Measurements from ENCODE around the gene ZSCAN30. TPM values are rescaled to one million over a fixed set of nuclear protein-coding genes. Genes with fewer than 3 reads are reported as not detected.

Gene ZSCAN30
- total RNA-seq, 1 experiment from 2014 or later, result 12.1 TPM

- no peak for DNase-seq (ENCODE audit: low read depth, low spot score)
- CTCF ChIA-PET, result no interaction called here
- Histone ChIP-seq H3K27me3 (ENCODE audit: control insufficient read depth, insufficient read depth, low read length) (no peaks in the 10 kb centered on the region), H3K9me3 (ENCODE audit: control insufficient read depth, insufficient read depth, low read depth, low read length) (peaks cover 31% of the 10 kb centered on the region), H3K36me3 (ENCODE audit: control insufficient read depth, insufficient read depth, low read length) (peaks cover 4% of the 10 kb centered on the region; the same call in 1 of the 2 replicates), H3K27ac (ENCODE audit: low read length) (no peak overlapping the region), H3K4me1 (ENCODE audit: control insufficient read depth, insufficient read depth, low read length) (no peaks in the 10 kb centered on the region), H3K4me3 (ENCODE audit: low read depth in 2 of 2, low read length in 2 of 2) (no peak overlapping the region)
- no peak for ATAC-seq
- POLR2A ChIA-PET, result no interaction called here
- TF ChIP-seq, protein P1, sequence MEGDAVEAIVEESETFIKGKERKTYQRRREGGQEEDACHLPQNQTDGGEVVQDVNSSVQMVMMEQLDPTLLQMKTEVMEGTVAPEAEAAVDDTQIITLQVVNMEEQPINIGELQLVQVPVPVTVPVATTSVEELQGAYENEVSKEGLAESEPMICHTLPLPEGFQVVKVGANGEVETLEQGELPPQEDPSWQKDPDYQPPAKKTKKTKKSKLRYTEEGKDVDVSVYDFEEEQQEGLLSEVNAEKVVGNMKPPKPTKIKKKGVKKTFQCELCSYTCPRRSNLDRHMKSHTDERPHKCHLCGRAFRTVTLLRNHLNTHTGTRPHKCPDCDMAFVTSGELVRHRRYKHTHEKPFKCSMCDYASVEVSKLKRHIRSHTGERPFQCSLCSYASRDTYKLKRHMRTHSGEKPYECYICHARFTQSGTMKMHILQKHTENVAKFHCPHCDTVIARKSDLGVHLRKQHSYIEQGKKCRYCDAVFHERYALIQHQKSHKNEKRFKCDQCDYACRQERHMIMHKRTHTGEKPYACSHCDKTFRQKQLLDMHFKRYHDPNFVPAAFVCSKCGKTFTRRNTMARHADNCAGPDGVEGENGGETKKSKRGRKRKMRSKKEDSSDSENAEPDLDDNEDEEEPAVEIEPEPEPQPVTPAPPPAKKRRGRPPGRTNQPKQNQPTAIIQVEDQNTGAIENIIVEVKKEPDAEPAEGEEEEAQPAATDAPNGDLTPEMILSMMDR (IDR thresholded peaks at IDR 0.05), result no peak
- TF ChIP-seq SIN3A (IDR thresholded peaks at IDR 0.05; ENCODE audit: borderline replicate concordance, insufficient read depth, low read depth, low read length) (no peak), POLR2AphosphoS5 (IDR thresholded peaks at IDR 0.05; ENCODE audit: low read depth, low read length) (no peak), TCF7L2 (IDR thresholded peaks at IDR 0.05; ENCODE audit: low read depth, low read length) (no peak), REST (IDR thresholded peaks at IDR 0.05; ENCODE audit: insufficient read depth in 1 of 2, low read depth in 2 of 2, low read length in 1 of 2) (no peak)
- no TSS peak for BruUV-seq (replicated peaks)
- intact Hi-C loops (cut with micrococcal nuclease; ENCODE audit: unreplicated experiment), result no loop called here
- in situ Hi-C loops (cut with HindIII; ENCODE audit: low pct_unique_long_range_greater_than_20kb, low sequenced_read_pairs), result no loop called here
Measured at GRCh38 chr18:35284841-35285240, 5.2 kb downstream of the ZSCAN30 start.

DNA sequence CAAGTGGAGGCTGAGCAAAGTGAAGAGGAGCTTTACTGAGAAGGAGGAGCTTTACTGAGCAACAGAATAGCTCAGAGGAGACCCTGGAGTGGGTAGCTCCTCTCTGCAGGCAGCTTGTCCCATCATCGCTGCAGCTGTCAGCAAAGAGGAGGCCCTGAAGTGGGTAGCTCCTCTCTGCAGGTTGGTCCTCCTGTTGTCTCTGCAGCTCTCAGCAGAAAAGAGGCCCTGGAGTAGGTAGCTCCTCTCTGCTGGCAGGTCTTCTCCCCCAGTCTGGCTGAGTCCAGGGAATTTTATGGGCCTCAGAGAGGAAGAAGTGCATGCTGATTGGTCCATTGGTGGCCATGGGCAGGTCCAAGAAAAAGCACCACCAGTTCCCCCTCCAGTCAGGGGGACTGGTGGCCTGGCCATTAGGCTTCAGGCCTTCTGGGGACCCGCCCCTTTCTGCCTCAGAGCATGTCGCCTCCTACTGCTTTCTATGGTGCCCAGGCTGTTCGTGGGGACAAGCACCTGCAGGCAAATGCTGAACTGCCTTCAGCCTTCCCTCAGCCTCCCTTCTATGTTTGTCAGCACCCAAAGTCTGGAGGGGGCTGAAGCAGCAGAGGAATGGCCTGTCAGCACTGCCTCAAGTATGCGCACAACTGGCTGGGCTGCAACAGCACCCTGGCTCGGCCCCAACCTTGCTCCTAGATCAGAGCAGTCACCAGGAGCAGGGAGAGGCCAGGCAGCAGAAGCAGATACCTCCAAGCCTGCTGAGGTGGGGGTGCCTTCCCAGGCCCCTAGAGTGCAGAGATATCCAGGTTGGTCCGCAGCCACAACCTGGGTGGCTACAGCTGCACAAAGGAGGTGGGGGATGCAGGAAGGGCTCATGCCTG is 5.9 kb downstream of the ZSCAN30 start:
- Histone ChIP-seq H3K4me1 (ENCODE audit: control insufficient read depth, insufficient read depth, low read length) (no peaks in the 10 kb centered on the region), H3K27ac (ENCODE audit: low read length) (no peak overlapping the region), H3K36me3 (ENCODE audit: control insufficient read depth, insufficient read depth, low read length) (no peaks in the 10 kb centered on the region; the same call in 1 of the 2 replicates), H3K27me3 (ENCODE audit: control insufficient read depth, insufficient read depth, low read length) (no peaks in the 10 kb centered on the region), H3K4me3 (ENCODE audit: low read depth in 2 of 2, low read length in 2 of 2) (no peak overlapping the region), H3K9me3 (ENCODE audit: control insufficient read depth, insufficient read depth, low read depth, low read length) (peaks cover 32% of the 10 kb centered on the region)
- in situ Hi-C loops (cut with HindIII; ENCODE audit: low pct_unique_long_range_greater_than_20kb, low sequenced_read_pairs), result no loop called here
- intact Hi-C loops (cut with micrococcal nuclease; ENCODE audit: unreplicated experiment), result no loop called here
- no TSS peak for BruUV-seq (replicated peaks)
- POLR2A ChIA-PET, result no interaction called here
- CTCF ChIA-PET, result no interaction called here
- no peak for DNase-seq (ENCODE audit: low read depth, low spot score)
- no peak for ATAC-seq
- TF ChIP-seq TCF7L2 (IDR thresholded peaks at IDR 0.05; ENCODE audit: low read depth, low read length) (no peak), REST (IDR thresholded peaks at IDR 0.05; ENCODE audit: insufficient read depth in 1 of 2, low read depth in 2 of 2, low read length in 1 of 2) (no peak), POLR2AphosphoS5 (IDR thresholded peaks at IDR 0.05; ENCODE audit: low read depth, low read length) (no peak), SIN3A (IDR thresholded peaks at IDR 0.05; ENCODE audit: borderline replicate concordance, insufficient read depth, low read depth, low read length) (no peak)
- TF ChIP-seq, protein P1 (IDR thresholded peaks at IDR 0.05), result no peak

Measured in Panc1 (cell line).